ENCODE results near the gene CHCHD10.

Gene CHCHD10

DNA sequence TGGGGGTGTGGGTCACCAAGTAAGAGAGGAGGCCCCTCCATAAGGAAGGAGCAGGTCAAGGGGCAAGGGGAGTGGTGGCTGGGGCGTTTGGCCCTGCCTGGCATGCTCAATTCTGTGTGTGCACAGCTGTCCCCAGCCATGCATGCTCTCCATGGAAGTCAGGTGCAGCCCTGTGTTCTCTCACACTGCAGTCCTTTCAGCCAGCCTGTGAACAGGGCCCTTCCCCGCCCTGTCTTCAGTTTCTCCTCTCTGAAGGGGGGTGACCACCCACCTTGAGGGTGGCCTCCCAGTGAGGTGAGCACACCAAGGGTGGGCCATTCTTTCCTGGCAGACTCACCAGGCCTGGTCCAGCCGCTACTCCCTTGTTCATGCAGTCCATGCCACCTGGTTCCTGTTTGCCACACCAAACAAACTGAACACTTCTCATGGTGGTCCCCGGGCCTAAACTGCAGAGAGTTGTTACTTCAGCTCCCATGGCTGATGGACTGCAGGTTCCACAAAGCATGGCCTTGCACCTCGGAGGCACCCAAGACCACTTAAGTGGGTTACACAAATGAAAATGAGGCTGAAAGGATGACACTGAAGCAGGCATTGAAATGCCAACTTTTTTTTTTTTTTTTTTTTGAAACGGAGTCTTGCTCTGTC is 1.7 kb upstream of the CHCHD10 start:
- DNase-seq: no peak

DNA sequence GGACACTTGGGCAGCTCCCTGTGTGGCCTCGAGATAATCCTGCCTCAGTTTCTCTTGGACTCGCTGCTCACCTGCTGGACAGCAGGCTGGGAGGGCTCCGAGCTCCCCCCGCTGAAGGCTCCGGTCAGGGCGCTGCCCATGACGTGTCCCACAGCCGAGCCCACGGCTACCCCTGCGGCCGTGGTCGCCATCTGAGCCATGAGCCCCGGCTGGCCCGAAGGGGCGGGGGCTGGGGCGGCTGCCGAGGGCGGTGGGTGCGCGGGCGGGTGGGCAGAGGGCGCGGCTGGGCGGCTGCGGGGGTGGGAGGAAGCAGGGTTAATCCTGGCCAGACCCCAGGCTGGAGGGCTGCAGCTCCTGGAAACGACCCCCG is 484 bp downstream of the CHCHD10 start:
- DNase-seq: no peak

DNA sequence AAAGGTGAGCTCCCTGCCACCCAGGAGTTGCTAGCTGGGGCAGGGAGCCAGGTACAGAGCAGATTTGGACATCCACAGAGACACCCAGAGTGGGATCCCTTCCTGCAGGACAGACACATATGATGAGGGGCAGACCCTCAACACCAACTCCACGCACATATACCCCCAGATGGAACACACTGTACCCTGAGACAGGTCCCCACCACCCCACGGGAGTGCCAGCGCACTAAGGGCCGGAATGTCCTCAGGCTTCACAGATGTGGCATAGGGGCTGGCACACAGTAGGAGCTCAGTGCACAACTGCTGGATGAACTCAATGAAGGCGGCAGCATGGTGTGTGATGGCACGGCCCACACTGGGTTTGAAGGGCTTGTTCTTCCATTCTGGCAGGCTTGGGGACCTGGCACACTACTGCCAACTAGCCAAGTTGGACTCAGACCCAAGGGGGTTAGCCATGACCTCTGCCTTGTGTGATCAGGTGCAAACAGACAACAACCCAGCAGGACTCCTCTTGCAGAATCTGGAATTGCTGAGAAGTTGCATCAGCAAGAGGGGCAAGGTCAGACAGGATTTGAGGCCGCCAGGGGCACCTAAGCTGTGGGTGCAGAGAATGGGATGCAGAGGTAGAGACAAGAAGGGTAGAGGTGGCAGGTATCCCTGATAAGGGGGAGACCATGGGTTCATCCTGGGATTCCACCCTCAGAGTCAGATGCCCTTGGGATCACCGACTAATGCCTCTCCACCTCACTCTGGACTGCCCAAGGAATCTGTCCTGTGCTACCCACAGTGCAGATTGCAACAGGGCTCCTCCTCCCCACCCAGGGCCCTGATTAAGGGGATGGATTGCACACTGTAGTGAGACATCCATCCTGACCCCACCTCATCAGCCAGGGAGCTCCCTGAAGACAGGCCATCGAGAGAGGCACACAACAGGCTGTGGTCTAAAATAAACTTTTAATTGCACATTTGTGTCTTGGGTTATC is 2.6 kb downstream of the CHCHD10 start:
- no peak for DNase-seq

DNA sequence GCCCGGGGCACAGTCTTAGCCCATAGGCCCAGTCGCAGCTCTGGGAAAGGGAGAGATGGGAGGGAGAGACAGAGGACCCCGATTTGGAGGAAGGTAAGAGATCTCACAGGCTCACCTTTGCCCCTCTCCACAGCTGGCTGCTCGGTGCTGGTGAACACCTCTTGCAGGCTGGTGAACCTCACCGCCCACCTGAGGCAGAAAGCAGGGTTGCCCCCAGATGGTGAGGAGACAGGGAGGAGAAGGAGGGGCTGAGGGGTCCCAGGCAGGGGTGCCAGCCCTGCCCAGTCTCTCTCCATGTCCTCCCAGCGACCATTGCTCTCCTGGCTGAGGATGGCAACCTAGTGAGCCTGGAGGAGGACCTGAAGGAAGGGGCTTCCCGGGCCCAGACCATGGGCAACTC is 3.8 kb downstream of the CHCHD10 start:
- no peak for DNase-seq

DNA sequence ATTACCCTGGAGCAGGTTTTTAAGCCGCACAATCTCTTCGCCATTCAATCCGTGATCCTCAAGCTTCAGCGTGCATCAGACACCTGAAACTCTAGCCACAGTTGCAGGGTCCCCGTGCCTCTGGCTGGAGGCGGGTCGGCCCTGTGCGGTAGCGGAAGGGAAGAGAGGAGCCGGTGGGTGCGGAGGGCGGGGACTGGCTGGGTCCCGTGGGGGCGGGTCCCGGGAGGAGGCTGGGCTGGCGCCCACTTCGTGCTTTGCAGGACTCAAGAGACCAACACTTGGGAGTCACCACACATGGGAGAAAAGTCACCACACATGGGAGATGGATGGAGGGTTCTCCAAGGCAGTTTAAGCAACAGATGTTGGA is 4.2 kb downstream of the CHCHD10 start:
- DNase-seq: no peak

DNA sequence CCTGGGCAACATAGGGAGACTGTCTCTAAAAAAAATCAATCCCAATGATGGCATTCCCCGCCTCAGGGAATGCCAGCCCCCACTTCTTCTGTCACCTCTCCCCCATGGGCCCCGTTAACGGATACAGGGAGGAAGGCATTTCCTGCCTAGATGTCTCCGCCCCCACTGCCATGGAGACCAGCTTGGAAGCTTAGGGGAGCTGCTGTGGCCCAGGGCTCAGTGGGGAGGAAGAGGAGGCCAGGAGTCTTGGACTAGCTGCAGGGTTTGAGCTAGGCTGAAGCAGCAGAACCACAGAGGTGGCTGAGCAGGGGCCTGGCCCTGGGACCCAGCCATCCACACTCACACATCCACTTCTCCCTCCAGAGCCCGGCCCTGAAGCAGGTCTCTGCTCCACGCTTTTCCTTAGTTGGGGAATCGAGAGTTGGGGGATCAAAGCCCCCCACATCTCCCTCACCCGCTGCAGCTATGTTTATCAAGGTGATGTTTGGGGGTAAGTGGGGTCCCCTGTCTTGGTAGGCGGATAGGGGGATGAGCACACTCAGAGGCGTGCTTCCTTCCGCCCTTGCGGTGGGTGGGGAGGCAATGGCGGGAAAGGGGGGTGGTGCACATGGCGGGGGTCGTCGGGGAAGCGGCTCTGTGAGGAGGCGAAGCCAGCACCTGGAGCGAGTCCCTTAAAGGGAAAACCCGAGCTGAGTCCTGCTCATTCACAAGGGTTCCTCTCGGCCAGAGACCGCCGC is 4.8 kb downstream of the CHCHD10 start, which contains the start of gene C22orf15:
C22orf15 (plus strand) TSS at position 149 of the 737 bp plus-strand sequence; CDS start at position 466, 317 bp downstream.
- DNase-seq: no peak

DNA sequence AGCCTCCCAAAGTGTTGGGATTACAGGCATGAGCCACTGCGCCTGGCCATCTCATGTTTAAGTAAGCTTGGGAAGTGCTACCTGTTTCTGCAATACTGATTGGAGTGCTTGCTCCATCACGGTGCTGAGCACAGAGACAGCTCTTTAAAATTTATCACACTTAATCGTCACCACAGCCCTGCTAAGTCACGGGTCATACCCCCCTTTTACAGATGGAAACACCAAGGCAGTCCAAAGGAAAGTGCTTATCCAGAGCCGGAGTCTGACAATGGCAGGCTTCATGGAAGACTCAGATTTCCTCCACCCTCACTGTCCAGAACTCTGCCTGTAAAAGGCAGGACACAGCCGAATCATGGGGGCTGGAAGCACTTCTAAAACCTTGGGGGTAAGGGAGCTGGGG is 7.7 kb downstream of the CHCHD10 start:
- DNase-seq: no peak

DNA sequence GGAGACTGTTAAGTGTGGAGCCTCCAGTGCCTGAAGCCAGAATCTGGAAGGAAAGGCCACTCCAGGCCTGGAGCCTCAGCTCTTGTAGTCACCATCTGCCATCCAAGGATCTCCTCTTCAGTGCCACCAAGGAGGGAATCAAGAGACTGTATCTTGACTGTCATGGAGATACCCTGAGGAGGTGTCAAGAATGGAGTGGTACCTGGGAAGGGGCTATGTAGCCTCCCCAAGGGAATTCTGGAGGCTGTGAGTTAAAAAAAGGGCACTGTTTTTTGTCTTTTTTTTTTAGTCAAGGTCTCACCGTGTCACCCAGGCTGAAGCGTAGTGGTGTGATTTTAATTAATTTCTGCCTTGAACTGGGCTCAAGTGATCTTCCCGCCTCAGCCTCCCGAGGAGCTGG is 8.2 kb downstream of the CHCHD10 start:
- DNase-seq: no peak

DNA sequence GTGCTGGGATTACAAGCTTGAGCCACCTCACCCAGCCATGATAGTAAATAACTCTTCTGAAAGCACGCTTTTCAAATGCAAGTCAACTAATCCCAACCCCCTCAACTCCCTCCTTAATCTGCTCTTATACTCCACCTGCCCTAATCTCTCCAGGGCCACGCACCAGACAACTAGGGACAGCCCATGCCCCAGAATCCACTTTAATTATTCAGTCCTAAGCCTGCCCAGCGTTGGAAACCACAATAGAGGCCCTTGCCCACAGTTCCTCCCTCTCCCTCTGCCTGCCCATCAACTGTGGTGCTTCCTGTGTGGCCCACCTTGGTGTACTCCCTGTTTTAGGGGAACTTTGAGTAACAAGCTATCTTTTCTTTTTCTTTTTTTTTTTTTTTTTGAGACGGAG is 10.9 kb downstream of the CHCHD10 start:
- DNase-seq: no peak

DNA sequence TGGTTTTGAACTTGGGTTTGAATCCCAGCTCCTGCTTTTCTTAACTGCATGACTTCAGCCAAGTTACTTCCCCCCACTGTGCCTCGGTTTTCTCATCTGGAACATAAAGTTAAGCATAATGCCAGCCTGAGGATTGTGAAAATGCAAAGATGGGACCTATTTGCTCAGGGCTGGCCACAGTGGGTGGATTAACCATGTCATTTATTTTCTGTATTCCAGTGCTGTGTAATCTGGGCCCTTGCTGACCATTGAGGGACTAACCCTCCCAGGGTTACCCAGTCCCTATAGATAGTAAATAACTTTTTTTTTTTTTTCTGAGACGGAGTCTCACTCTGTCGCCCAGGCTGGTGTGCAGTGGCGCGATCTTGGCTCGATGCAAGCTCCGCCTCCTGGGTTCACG is 12.1 kb downstream of the CHCHD10 start:
- no peak for DNase-seq

DNA sequence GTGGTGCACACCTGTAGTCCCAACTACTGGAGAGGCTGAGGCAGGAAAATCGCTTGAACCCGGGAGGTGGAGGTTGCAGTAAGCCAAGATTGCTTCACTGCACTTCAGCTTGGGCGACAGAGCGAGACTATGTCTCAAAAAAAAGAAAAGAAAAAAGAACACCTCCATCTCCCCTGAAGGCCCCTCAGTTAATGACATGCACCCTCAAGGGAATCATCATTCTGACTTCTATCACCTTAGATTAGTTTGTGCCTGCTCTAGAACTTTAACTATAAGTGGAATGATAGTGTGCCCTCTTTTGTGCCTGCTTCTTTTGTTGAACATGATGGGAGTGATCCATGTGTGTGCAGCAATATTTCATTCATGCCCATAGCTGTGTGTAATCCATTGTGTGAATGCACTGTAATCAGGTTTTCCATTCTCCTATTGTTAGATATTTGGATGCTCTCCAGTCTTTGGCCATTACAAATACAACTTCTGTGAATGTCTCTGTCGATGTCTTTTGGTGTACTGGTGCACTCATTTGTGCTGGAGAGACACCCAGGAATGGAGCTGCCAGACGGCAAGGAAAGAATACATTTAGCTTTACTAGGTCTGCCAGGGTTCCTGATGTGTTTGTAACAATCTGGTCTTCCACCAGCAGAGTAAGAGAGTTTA is 12.7 kb downstream of the CHCHD10 start:
- DNase-seq: no peak

DNA sequence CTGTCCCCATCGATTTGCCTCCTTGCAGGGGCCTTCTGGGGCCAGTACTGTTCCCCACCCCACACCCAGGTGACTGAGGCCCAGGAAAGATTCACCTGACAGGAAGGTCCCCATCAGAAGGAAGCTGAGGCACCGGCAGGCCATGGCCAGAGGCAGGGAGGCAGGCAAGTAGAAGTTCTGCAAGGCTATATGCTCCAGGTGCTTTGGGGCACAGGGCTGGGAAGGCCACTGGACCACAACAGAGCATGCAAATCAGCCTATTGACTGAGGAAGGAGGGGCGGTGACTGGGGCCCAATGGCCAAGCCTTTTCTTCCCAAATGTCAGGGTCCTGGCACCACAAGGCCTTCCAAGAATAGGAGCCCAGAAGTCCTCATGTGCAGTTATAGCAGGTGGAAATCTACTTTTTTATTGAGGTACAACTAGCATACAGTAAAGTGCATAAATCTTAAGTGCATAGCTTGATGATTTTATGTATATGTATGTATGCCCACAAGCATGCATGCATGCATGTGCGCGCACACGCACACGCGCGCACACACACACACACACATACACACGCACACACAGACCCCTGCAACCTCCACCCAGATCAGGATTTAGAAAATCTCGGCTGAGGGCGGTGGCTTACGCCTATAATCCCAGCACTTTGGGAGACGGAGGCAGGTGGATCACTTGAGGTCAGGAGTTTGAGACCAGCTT is 13.4 kb downstream of the CHCHD10 start, which contains the start of gene VPREB3:
VPREB3 (minus strand) TSS at position 206 of the 700 bp plus-strand sequence; CDS start at position 144, 62 bp downstream.
- no peak for DNase-seq

DNA sequence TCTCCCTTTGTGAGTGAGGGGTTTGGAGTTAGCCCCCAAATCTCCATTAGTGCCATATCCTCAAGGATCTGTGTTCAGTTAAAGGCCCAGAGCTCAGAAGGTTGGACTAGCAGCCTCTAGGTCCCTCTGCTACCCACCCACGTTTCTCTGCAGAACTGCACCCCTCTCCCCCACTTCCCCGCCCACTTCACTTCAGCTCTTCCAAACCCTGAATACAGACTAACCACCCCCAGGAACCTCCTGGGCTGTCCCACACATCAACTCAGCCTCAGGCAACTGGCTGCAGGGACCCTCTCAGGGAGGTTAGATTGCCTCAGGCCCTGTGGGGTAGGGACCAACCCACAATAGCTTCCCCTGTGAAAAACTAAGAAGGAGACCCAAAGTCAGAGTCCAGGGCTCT is 14.4 kb downstream of the CHCHD10 start:
- no peak for DNase-seq

DNA sequence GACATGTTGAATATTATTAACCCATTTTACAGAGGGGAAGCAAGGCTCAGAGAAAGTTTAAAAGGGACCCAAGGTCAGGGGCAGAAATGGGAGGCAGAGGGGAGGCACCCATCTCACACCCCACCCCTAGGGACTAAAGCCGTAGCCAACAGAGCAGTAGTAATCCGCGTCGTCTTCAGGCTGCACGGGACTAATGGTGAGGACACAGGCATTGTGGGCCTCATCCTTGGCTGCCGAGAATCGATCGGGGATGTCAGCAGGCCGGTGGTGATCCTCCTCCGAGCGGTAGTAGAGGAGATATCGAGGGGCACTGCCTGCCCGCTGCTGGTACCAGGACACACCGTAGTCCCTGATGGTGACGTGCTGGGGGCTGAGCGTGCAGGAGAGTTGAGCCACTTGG is 15.0 kb downstream of the CHCHD10 start:
- DNase-seq: no peak

DNA sequence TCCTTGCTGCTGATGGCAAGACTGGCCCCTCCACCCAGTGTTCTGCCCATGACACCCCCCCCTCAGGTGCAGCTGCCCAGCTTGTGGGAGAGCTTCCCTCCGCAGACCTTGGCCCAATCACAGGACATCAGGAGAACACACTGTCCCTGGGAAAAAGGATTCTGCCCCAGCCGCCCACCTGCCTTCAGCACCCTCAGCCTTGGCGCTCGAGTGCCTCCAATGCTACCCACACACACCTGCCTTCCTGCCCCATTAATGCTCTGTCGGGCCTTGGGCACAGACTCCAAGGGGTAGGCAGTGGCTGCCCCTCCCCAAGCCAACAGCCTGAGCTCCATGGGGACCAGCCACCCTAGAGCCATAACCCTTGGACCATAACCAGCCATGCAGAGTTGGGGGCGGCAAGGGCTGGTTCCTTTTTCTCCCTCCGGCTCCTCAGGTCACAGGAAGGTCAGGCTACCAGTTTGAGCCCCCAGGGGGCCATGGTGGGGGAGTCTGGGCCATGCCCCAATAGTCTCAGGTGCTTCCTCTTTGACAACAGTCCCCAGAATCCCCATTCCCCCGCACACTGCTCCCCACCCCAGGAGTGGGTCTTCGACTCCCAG is 15.6 kb downstream of the CHCHD10 start:
- no peak for DNase-seq

DNA sequence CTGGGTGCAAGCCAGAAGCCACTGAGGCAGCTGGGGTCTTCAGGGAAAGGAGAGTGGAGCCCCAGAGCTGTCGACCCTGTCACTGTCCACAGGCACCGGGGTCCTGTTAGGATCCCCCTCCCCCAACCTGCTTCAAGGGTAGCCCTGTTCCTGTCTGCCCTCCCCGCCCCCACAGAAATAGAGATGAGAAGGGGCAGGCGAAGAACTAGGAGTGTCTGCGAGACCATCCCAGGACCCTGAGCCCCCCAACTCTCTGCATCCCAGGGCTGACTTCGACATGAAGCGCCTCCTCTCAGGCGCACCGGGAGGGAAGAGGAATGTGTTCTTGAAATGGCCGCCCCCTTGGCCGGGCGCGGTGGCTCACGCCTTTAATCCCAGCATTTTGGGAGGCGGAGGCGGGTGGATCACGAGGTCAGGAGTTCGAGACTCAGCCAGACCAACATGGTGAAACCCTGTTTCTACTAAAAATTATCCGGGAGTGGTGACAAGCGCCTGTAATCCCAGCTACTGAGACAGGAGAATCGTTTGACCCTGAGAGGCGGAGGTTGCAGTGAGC is 16.3 kb downstream of the CHCHD10 start:
- DNase-seq: no peak

DNA sequence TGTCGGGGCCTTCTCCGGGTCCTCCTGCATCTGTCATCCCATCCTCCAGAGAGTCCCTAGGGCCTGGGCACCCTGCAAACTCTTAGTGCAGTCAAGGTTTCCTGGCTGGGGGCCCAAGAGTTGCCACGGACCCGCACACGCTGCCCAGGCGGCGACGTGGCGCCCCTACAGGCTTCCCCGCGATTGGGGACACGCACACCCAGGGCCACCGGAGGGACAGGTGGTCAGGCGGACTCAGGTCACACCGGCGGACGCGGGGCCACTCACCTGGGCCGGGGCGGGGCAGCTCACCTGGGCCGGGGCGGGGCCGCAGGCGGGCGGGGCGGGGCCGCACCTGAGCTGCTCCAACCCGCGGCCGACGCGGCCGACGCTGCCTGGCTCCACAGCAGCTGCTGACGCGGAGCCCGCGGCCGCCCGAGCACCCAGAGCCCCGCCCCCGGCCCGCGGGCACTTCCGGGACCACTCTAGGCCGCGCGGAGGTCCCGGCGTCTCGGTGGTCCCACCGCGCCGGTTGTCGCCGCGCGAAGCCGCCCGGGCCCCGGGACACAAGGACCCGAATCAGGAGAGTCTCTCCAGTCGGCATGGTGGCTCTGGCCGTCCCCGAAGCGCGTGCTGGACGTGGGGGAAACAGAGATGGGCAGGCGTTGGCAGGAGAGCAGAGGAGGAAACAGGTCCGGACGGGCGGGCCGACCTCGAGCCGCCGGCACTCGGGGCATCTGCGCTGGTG is 16.9 kb downstream of the CHCHD10 start, which contains the start of gene ZNF70:
ZNF70 (minus strand) TSS at position 399 of the 727 bp plus-strand sequence. CDS start 5,972 bp downstream, outside the sequence.
- no peak for DNase-seq

DNA sequence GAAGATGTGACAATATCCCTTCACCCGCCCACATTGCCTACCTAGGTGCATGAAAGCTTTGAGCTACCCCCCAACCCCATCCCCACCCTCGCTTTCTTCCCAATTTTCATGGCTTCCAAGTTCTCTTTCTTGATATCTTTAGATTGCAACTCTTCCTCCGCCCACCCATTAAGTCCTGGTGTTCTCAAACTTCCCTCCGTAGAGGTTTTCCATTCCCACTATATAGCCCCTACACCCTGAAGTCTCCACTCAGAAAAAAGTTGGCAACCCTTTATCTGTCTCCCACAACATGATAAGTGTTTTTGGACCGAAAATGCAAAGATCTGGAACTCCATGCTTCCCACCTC is 17.4 kb downstream of the CHCHD10 start:
- DNase-seq: no peak

DNA sequence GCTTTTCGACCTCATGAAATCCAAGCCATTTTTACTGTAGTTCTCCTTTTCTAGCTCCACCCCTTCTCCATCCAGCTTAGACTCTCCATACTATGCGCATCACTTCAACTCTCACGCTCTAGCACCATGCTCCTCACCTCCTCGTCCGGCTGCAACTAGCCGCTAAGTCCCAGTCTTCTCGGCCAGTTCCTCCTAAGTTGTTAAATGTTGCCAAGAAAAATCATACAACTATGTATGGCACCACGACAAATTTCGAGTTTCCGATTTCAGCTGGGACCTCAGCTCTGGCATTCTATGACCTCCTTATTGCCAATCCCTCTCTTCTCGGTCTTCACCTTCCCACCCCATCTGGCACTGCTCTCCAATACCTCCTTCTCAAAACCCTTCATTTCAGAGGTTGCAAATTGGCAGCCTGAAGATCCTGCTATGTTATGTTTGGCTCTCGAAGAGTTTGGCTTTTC is 17.9 kb downstream of the CHCHD10 start:
- no peak for DNase-seq

DNA sequence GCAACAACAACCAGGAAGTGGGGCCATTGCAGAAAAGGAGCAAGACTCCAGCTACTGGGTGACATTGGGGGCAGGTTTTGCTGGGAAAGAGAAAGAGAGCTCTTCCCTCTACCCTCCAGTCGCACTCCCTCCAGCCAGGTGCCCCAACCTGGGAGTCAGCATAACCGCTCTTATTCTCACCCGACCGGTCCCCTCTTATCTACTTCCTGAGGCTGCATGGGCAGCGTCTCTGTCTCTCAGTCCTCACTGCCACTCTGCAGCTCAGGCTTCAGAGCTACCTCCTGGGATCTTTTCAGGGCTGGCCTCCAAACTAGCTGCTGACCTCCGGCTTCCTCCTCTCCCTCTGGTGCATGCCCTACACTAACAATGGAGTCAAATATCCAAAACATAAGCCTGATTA is 22.0 kb downstream of the CHCHD10 start:
- DNase-seq: no peak

DNA sequence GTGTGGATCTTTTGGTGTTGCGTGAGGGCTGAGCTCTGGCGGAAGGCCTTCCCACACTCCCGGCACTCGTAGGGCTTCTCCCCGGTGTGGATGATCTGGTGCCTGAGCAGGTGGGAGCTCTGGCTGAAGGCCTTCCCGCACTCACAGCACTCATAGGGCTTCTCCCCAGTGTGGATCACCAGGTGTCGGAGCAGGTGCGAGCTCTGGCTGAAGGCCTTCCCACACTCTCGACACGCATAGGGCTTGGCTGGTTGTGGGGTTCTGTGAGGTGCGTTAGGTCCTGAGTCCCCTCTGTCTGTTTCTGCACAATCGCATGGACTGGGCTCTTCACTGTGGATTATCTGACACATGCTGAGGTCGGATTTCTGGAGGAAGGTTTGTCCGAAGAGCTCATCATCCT is 23.3 kb downstream of the CHCHD10 start:
- no peak for DNase-seq
